Activated CD8-positive, alpha-beta T cell treated with anti-CD3 and anti-CD28 coated beads for 36 hours (primary cell): ENCODE results near the gene AGAP1. TPM values are rescaled to one million over a fixed set of nuclear protein-coding genes. Genes with fewer than 3 reads are reported as not detected.

Experiments used
- ATAC-seq: fragments of 200-7000 bp; cut with Tn5 transposase; one replicate; pipeline ENCODE4 v1.10.0; 2021; ENCODE audit warnings: mild to moderate bottlenecking, moderate library complexity
- CTCF ChIA-PET: fragments of 350-600 bp; sonication (Branson Sonifier 250); formaldehyde crosslinking; loops from one replicate; lab custom pipeline; 2021; ENCODE audit warnings: antibody characterized with exemption; lab: Charles Lee
- POLR2A ChIA-PET: fragments of 350-600 bp; sonication (Branson Sonifier 250); formaldehyde crosslinking; loops from one replicate; lab custom pipeline; 2021; ENCODE audit warnings: antibody characterized with exemption; lab: Charles Lee
- DNase-seq: peaks from one replicate; pipeline ENCODE4 v3.0.0-alpha.2; 2020
- H3K27ac Mint-ChIP-seq: one replicate; pipeline ENCODE4 v1.8.0; 2021; ENCODE audit warnings: mild to moderate bottlenecking, mixed read lengths
- H3K27me3 Mint-ChIP-seq: one replicate; pipeline ENCODE4 v1.8.0; 2021; ENCODE audit warnings: mixed read lengths
- H3K36me3 Mint-ChIP-seq: one replicate; pipeline ENCODE4 v1.8.0; 2021; ENCODE audit warnings: low read depth, mixed read lengths
- H3K4me1 Mint-ChIP-seq: one replicate; pipeline ENCODE4 v1.8.0; 2021; ENCODE audit warnings: low read depth, mixed read lengths
- H3K4me3 Mint-ChIP-seq: one replicate; pipeline ENCODE4 v1.8.0; 2021; ENCODE audit warnings: mild to moderate bottlenecking, moderate library complexity, mixed read lengths
- H3K9me3 Mint-ChIP-seq: one replicate; pipeline ENCODE4 v1.8.0; 2021; ENCODE audit warnings: mixed read lengths
- intact Hi-C: fragments of 100-400 bp; cut with micrococcal nuclease; formaldehyde crosslinking; loops from one replicate; pipeline ENCODE4 v1.10.0; 2022
- total RNA-seq, 2 experiments: library from RNA; stranded (reverse); gene quantifications; one replicate each; pipeline ENCODE4 v1.2.3, GENCODE V29; 2021
- TF ChIP-seq, protein P1 (sequence below): fragments of 200-600 bp; IDR thresholded peaks from one replicate; pipeline ENCODE4 v1.8.0; 2022; ENCODE audit warnings: antibody characterized with exemption, mild to moderate bottlenecking

Gene AGAP1
- total RNA-seq, 2 experiments from 2014 or later: 2.5 to 2.9 TPM

DNA sequence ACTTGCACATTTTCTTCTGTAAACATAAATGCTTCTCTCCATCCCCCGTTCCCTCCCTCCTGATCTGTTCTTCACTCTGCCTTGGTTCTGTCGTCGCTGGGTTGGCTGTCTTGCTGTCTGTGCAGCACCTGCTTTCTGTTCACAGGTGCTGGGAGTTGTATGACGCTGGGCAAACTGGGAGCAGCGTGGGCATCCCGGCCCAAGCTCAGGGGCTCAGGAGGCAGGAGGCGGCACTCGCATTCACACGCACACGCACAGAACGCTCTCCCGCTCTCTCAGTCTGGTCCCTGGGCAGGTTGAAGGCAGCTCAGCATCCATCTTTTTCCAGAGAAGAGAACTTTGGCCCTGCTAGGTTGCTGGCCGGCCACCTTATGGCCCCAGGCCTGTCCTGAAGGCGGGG, 618.6 kb downstream of the AGAP1 start:
- intact Hi-C loops: no loop called here
- ATAC-seq (no peak), DNase-seq (no peak)
- H3K4me3 Mint-ChIP-seq: no peak overlapping the region
- H3K9me3 Mint-ChIP-seq: no peaks in the 10 kb centered on the region
- H3K36me3 Mint-ChIP-seq: no peaks in the 10 kb centered on the region
- H3K27me3 Mint-ChIP-seq: peaks cover 5% of the 10 kb centered on the region
- POLR2A ChIA-PET: no interaction called here
- H3K4me1 Mint-ChIP-seq: no peaks in the 10 kb centered on the region
- TF ChIP-seq, protein P1, sequence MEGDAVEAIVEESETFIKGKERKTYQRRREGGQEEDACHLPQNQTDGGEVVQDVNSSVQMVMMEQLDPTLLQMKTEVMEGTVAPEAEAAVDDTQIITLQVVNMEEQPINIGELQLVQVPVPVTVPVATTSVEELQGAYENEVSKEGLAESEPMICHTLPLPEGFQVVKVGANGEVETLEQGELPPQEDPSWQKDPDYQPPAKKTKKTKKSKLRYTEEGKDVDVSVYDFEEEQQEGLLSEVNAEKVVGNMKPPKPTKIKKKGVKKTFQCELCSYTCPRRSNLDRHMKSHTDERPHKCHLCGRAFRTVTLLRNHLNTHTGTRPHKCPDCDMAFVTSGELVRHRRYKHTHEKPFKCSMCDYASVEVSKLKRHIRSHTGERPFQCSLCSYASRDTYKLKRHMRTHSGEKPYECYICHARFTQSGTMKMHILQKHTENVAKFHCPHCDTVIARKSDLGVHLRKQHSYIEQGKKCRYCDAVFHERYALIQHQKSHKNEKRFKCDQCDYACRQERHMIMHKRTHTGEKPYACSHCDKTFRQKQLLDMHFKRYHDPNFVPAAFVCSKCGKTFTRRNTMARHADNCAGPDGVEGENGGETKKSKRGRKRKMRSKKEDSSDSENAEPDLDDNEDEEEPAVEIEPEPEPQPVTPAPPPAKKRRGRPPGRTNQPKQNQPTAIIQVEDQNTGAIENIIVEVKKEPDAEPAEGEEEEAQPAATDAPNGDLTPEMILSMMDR: no peak
- H3K27ac Mint-ChIP-seq: no peak overlapping the region
- CTCF ChIA-PET: no interaction called here

DNA sequence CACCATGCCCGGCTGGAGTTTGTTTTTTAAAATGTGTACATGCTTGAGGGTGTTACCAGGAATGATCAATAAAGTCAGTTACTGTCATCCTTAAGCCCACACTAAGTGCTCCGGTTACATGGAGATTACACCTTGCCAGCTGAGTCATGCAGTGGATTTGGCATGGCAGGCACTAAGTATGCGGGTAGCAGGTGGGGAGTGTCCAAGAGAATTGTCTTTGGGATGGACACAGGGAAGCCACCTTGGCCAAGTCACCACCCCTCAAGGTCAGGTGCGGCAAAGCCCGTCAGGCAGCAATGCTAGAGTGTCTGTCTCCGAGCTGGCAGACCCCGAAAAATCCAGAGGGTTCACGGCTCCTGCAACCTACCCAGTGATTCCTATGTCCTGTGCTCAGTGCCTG, 619.6 kb downstream of the AGAP1 start:
- H3K4me1 Mint-ChIP-seq: no peaks in the 10 kb centered on the region
- intact Hi-C loops: no loop called here
- DNase-seq: no peak
- ChIA-PET POLR2A (no interaction called here), CTCF (no interaction called here)
- H3K27ac Mint-ChIP-seq: no peak overlapping the region
- no peaks in the 10 kb centered on the region for H3K36me3 Mint-ChIP-seq
- no peak for ATAC-seq
- H3K4me3 Mint-ChIP-seq: no peak overlapping the region
- TF ChIP-seq, protein P1: no peak
- peaks cover 1% of the 10 kb centered on the region for H3K27me3 Mint-ChIP-seq
- no peaks in the 10 kb centered on the region for H3K9me3 Mint-ChIP-seq

DNA sequence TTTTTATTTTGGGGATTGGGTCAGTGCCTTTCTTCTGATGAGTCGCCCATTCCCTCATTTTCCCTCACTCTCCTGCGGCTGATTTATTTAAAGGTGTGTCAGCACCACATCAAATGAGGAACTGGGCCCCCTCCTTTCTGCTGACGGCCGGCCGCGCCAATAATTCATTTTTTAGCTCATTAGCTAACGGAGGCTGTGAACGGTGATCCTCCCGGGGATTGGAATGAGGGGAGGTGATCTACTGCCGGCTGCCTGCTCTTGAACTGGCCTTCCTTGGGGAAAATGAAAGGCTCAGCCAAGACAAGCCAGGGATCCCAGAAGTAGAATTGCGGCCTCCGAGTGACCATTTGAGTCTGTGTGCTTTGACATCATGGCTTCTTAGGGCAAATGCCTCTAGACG, 620.1 kb downstream of the AGAP1 start:
- POLR2A ChIA-PET: no interaction called here
- ATAC-seq (no peak), DNase-seq (no peak)
- H3K27ac Mint-ChIP-seq: no peak overlapping the region
- no peaks in the 10 kb centered on the region for H3K9me3 Mint-ChIP-seq
- TF ChIP-seq, protein P1: no peak
- no peak overlapping the region for H3K4me3 Mint-ChIP-seq
- peaks cover 4% of the 10 kb centered on the region for H3K27me3 Mint-ChIP-seq
- H3K4me1 Mint-ChIP-seq: no peaks in the 10 kb centered on the region
- CTCF ChIA-PET: no interaction called here
- no peaks in the 10 kb centered on the region for H3K36me3 Mint-ChIP-seq
- intact Hi-C loops: no loop called here

DNA sequence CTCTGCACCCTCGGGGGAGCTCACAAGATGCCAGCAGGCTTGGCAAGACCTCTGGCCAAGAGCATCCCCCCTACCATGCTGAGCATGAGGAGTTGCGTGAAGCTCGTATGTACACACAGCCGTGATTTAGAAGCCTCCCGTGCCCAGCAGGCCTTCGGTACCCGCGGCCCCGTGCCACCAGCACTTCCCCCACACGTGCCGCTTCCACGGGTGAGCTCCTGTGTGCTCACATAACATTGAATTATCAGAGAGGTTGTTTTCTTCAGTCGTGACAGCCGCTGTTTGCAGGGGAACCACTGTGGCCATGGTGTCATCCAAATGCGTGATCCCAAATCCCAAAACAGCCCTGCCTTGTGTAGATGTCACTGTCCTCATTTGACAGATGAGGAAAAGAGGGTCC, 621.1 kb downstream of the AGAP1 start:
- DNase-seq: no peak
- Mint-ChIP-seq H3K4me1 (no peaks in the 10 kb centered on the region), H3K36me3 (no peaks in the 10 kb centered on the region), H3K27me3 (peaks cover 4% of the 10 kb centered on the region), H3K27ac (no peak overlapping the region), H3K9me3 (no peaks in the 10 kb centered on the region), H3K4me3 (no peak overlapping the region)
- CTCF ChIA-PET: no interaction called here
- TF ChIP-seq, protein P1: no peak
- POLR2A ChIA-PET: no interaction called here
- intact Hi-C loops: no loop called here
- ATAC-seq: no peak

DNA sequence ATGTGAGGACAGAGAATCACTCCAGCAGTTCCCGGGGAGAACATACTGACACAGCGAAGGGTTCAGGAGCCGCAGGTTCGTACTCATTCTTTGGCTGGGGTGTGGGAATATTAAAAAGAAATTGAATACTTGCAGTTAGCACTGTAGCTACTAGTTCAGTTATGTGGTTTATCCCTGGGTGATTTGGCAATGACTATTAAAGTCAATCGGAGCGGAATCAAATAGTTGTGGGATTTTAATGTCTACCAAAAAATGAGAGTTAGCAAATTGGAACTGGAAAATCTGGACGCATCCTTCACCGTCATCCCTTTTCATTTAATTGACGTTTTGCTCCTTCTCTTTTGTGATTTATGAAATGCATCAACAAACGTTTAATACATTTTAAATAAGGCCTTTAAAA, 623.6 kb downstream of the AGAP1 start:
- ChIA-PET CTCF (no interaction called here), POLR2A (no interaction called here)
- peaks cover 6% of the 10 kb centered on the region for H3K27me3 Mint-ChIP-seq
- H3K4me1 Mint-ChIP-seq: no peaks in the 10 kb centered on the region
- intact Hi-C loops: no loop called here
- H3K27ac Mint-ChIP-seq: no peak overlapping the region
- H3K4me3 Mint-ChIP-seq: no peak overlapping the region
- TF ChIP-seq, protein P1: no peak
- DNase-seq (no peak), ATAC-seq (no peak)
- H3K9me3 Mint-ChIP-seq: no peaks in the 10 kb centered on the region
- H3K36me3 Mint-ChIP-seq: no peaks in the 10 kb centered on the region
